Upper lobe of left lung (tissue), 6 donors: Measurements from ENCODE around the gene RIPK4. TPM values are rescaled to one million over a fixed set of nuclear protein-coding genes. Genes with fewer than 3 reads are reported as not detected.

Source experiments
- ATAC-seq, 2 donors: fragments of 200-7000 bp; cut with Tn5 transposase; one replicate each; pipeline ENCODE4 v1.9.1; 2022; ENCODE audit warnings: mild to moderate bottlenecking in 2 of 2, moderate library complexity in 2 of 2; ENCODE audit not compliant: low FRiP score in 2 of 2
- DNase-seq, 2 donors: peaks; one replicate each; pipeline ENCODE4 v3.0.0-alpha.2; 2019 to 2020
- H3K27ac ChIP-seq, 4 donors: fragments of 200-600 bp; sonication (generic); one replicate each; pipeline ENCODE4 v1.5.1; 2016 to 2019
- H3K27me3 ChIP-seq, 4 donors: fragments of 200-600 bp; sonication (generic); one replicate each; pipeline ENCODE4 v1.5.1; 2017 to 2019
- H3K36me3 ChIP-seq, 4 donors: fragments of 200-600 bp; sonication (generic); one replicate each; pipeline ENCODE4 v1.5.1; 2016 to 2019
- H3K4me1 ChIP-seq, 4 donors: fragments of 200-600 bp; sonication (generic); one replicate each; pipeline ENCODE4 v1.5.1; 2018 to 2019
- H3K4me3 ChIP-seq, 4 donors: fragments of 200-600 bp; sonication (generic); one replicate each; pipeline ENCODE4 v1.5.1; 2017 to 2019; ENCODE audit warnings: mild to moderate bottlenecking in 2 of 4, moderate library complexity in 1 of 4
- H3K9me3 ChIP-seq, 4 donors: fragments of 200-600 bp; sonication (generic); one replicate each; pipeline ENCODE4 v1.5.1; 2018 to 2019
- EP300 ChIP-seq, 4 donors: sonication (generic); formaldehyde crosslinking; IDR thresholded peaks; one replicate each; pipeline ENCODE4 v1.5.1; 2017; ENCODE audit warnings: antibody characterized with exemption in 4 of 4, control low read depth in 2 of 4
- POLR2A ChIP-seq, 4 donors: fragments of 450-650 bp; IDR thresholded peaks; one replicate each; pipeline ENCODE4 v1.5.1; 2016 to 2017; ENCODE audit warnings: antibody characterized with exemption in 4 of 4, mild to moderate bottlenecking in 2 of 4
- POLR2AphosphoS5 ChIP-seq, 2 donors: sonication (generic); formaldehyde crosslinking; IDR thresholded peaks; one replicate each; pipeline ENCODE4 v1.5.1; 2017; ENCODE audit warnings: antibody characterized with exemption in 2 of 2
- WGBS, 2 donors: methylation state at CpG; one replicate each; pipeline ENCODE4 v1.1.5; 2017 to 2018; 5-methylcytosine and 5-hydroxymethylcytosine counted together
- small RNA-seq, 4 donors: library from RNA; depleted of rRNA; stranded (forward); fragments of <200 nt; gene quantifications; one replicate each; pipeline ENCODE3, GENCODE V24; 2016
- total RNA-seq, 6 donors: library from RNA; depleted of rRNA in 4 of 6; stranded (reverse); fragments of >200 nt in 4 of 6; gene quantifications; one replicate each; pipeline versions ENCODE4 v1.1.0 to v1.2.1, GENCODE V29; 2016 to 2021
- TF ChIP-seq, protein P1 (sequence below), 6 experiments: fragments of 450-650 bp in 4 of 6; fragments of 200-600 bp in 2 of 6; sonication (generic) in 2 of 6; IDR thresholded peaks; one replicate each; pipeline ENCODE4 v1.5.1; 2016 to 2019; ENCODE audit warnings: antibody characterized with exemption in 6 of 6
- donor health status: DM: no; HTN: no; CAD: no; lungs with moderate emphysema.
- donor health status: DM: no; HTN: yes; CAD: no; lungs with severe emphysema.

RIPK4 gene
- total RNA-seq, 6 donors from 2014 or later = 6.3 to 18.6 (median 14.9) TPM

DNA sequence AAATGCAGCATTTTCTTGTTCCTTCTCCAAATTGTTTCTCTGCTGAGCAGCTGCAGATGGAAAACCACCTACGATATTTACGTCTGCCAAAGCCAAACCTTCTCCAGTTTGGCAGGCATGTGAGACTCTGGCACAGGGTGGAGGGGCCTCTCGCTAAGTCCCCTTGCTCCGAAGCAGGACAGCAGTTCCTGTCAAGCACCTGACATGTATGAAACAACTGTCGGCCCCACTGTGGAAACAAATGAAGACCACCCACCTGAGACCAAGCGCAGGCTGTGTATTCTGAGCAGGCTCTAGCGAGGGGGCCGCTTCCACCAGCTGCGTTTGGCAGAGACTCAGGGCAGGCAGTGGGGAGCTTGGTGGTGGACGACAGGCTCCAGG is 74.7 kb downstream of the RIPK4 start:
- Histone ChIP-seq H3K4me1 (no peaks in the 10 kb centered on the region), H3K9me3 (no peaks in the 10 kb centered on the region), H3K36me3 (no peaks in the 10 kb centered on the region), H3K27ac (no peak overlapping the region), H3K4me3 (no peak overlapping the region), H3K27me3 (no peaks in the 10 kb centered on the region)
- DNase-seq (peak in 1 of 2 donors; percentile 32), ATAC-seq (no peak)
- TF ChIP-seq POLR2AphosphoS5 (IDR thresholded peaks at IDR 0.05) (no peak), EP300 (IDR thresholded peaks at IDR 0.05) (no peak), POLR2A (IDR thresholded peaks at IDR 0.05) (no peak)
- TF ChIP-seq, protein P1, sequence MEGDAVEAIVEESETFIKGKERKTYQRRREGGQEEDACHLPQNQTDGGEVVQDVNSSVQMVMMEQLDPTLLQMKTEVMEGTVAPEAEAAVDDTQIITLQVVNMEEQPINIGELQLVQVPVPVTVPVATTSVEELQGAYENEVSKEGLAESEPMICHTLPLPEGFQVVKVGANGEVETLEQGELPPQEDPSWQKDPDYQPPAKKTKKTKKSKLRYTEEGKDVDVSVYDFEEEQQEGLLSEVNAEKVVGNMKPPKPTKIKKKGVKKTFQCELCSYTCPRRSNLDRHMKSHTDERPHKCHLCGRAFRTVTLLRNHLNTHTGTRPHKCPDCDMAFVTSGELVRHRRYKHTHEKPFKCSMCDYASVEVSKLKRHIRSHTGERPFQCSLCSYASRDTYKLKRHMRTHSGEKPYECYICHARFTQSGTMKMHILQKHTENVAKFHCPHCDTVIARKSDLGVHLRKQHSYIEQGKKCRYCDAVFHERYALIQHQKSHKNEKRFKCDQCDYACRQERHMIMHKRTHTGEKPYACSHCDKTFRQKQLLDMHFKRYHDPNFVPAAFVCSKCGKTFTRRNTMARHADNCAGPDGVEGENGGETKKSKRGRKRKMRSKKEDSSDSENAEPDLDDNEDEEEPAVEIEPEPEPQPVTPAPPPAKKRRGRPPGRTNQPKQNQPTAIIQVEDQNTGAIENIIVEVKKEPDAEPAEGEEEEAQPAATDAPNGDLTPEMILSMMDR (IDR thresholded peaks at IDR 0.05) = no peak
- 71 to 74% methylated on average over 6 to 10 of the region's 10 CpGs for WGBS, 2 donors

DNA sequence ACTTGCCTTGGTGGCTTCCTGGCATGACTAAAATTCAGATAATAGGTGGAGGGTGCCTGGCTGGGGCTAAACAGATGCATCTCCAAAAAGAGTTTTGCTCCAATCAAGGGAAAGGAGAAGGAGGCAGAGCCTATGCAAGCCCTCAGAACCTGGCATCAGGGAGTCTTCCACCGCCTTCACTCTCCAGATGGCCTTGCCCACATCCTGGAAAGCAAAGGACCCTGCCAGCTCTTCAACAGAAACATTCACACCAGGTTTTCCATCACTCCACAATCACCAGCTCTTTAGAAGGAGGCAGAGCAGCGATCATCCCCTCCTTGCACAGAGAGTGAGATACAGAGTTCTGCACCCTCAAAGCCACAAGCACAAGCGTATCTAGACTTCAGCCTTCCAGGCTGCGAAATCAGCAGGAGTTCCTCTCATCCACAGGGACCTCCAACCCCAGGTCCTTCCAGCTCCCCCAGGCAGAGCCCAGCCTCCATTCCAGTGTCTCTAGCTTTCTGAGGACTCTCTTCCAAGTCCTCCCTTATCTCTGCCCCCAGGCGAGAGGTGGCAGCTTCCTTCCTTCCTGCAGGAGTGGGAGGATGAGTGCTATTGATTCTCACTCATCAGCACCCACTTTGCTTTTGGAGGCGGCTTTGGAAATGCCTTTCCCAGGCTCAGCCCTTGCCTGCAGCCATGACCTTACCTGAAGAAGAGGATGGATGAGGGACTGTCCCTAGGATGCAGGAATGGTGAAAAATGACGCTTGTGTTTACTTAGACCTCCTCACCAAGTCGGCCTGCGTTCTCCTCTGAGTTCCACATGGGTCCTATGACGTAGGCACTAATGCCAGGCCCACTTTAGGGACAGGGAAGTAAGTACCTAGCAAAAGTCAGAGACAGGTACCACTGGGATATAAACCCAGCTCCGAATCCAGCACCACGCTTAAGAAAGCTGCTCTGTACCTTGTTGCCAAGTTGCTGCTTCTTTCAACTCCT is 75.4 kb downstream of the RIPK4 start:
- H3K27me3 ChIP-seq = no peaks in the 10 kb centered on the region
- no peak for ATAC-seq
- TF ChIP-seq EP300 (IDR thresholded peaks at IDR 0.05) = no peak
- TF ChIP-seq POLR2AphosphoS5 (IDR thresholded peaks at IDR 0.05) = no peak
- TF ChIP-seq, protein P1 (IDR thresholded peaks at IDR 0.05) = no peak
- TF ChIP-seq POLR2A (IDR thresholded peaks at IDR 0.05) = no peak
- DNase-seq = no peak
- no peaks in the 10 kb centered on the region for H3K9me3 ChIP-seq
- no peaks in the 10 kb centered on the region for H3K36me3 ChIP-seq
- no peak overlapping the region for H3K27ac ChIP-seq
- H3K4me3 ChIP-seq = no peak overlapping the region
- H3K4me1 ChIP-seq = no peaks in the 10 kb centered on the region
- 65 to 74% methylated on average over 9 to 12 of the region's 12 CpGs for WGBS, 2 donors

Small RNAs within 50 kb of the gene (small RNA-seq; reads per million reads assigned to genes)
- 0 reads per million in 4 donors for gene MIR6814

Other genes starting within 250 kb of the RIPK4 start
- 10 to 100 TPM in 2 of 6 donors, 1 to 10 TPM in 4; 5.3 to 31.4 (median 7.4) TPM for gene PRDM15, start 112.3 kb upstream of the RIPK4 start, total RNA-seq
- gene C2CD2, start 187.0 kb upstream of the RIPK4 start, total RNA-seq = 10 to 100 TPM in 5 of 6 donors, 1 to 10 TPM in 1; 9.6 to 34.6 (median 22.0) TPM
- gene ZBTB21, start 243.3 kb upstream of the RIPK4 start, total RNA-seq = 10 to 100 TPM; 12.4 to 28.3 (median 16.7) TPM